HG02763 (cell line): Measurements from ENCODE around the gene MRPL52.
"Not testable (repeated sequence)": the region's sequence is repeated elsewhere in the genome, so short reads cannot be mapped to it uniquely, and the experiment has no call there.

Experiments
- ATAC-seq: cut with Tn5 transposase; IDR thresholded peaks from one replicate; pipeline ENCODE4 v1.9.1; 2021; ENCODE audit warnings: mild to moderate bottlenecking, moderate library complexity; ENCODE audit not compliant: unreplicated experiment

The MRPL52 gene

GRCh38 chr14:22852599-22852939 lies 22.9 kb downstream of the MRPL52 start:
- peak; percentile 26 for ATAC-seq

GRCh38 chr14:22852940-22853767 lies 23.5 kb downstream of the MRPL52 start:
- peak; percentile 54 for ATAC-seq

DNA sequence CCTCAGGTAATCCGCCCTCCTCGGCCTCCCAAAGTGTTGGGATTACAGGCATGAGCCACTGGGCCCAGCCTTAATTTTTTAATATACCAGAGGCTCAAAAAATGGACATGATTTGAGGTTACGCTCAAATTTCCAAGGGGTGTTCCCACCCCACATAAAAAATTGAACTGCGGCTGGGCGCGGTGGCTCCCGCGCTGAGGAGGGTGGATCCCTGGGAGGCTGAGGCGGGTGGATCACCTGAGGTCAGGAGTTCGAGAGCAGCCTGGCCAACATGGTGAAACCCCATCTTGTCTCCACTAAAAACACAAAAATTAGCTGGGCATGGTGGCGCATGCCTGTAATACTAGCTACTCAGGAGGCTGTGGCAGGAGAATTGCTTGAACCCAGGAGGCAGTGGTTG lies 24.6 kb downstream of the MRPL52 start:
- ATAC-seq, result not testable (repeated sequence)

DNA sequence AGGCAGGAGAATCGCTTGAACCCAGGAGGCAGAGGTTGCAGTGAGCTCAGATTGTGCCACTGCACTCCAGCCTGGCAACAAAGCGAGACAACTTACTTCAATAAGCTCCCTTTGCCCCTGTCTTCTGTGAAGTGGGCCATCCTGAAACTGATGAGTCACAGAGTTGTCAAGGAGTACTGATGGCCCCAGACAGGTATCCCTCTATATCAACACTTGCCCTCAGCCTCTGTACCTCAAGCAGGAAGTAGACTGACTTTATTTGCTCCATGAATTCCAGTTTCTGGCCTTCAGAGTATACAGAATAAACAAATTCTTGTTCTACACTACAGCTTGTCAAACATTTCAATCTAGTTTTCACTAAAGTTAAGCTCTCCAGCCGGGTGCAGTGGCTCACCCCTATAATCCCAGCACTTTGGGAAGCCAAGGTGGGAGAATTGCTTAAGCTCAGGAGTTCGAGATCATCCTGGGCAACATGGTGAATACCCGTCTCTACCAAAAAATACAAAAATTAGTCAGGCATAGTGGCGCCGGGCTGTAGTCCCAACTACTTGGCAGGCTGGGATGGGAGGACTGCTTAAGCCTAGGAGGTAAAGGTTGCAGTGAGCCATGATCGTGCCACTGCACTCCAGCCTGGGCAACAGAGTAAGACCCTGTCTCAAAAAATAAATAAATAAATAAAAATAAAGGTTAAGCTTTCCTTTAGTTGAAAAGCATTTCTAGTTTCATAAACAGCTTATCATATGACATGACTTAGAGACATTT lies 25.5 kb downstream of the MRPL52 start:
- ATAC-seq, result no peak

- ATAC-seq, result no peak
Observed at GRCh38 chr14:22856428-22856827, 26.7 kb downstream of the MRPL52 start.

DNA sequence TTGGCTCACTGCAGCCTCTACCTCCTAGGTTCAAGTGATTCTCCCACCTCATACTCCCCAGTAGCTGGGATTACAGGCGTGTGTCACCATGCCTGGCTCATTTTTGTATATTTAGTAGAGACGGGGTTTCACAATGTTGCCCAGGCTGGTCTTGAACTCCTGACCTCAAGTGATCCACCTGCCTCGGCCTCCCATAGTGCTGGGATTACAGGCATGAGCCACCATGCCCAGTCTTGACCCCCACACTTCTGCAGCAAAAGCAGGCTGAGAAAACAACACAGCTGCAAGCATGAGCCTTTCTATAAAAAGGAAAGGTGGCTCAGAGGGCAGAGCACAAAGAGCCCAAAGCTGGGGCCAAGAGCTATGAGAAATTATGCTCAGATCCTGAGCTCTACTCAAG lies 30.7 kb downstream of the MRPL52 start:
- ATAC-seq, result not testable (repeated sequence)

GRCh38 chr14:22861651-22862050 lies 32.0 kb downstream of the MRPL52 start:
- no peak for ATAC-seq

DNA sequence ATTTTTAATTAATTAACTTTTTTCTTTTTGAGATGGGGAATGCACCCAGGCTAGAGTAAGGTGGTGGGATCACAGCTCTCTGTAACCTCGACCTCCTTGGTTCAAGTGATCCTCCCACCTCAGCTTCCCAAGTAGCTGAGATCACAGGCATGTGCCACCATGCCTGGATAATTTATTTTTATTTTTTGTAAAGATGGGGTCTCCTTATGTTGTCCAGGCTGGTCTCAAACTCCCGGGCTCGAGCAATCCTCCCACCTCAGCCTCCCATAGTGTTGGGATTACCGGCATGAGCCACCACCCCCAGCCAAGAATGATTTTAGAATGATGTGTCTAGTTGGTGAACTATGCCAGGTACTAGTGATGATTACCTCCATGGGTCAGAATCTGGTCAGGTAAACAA lies 35.3 kb downstream of the MRPL52 start:
- no peak for ATAC-seq

DNA sequence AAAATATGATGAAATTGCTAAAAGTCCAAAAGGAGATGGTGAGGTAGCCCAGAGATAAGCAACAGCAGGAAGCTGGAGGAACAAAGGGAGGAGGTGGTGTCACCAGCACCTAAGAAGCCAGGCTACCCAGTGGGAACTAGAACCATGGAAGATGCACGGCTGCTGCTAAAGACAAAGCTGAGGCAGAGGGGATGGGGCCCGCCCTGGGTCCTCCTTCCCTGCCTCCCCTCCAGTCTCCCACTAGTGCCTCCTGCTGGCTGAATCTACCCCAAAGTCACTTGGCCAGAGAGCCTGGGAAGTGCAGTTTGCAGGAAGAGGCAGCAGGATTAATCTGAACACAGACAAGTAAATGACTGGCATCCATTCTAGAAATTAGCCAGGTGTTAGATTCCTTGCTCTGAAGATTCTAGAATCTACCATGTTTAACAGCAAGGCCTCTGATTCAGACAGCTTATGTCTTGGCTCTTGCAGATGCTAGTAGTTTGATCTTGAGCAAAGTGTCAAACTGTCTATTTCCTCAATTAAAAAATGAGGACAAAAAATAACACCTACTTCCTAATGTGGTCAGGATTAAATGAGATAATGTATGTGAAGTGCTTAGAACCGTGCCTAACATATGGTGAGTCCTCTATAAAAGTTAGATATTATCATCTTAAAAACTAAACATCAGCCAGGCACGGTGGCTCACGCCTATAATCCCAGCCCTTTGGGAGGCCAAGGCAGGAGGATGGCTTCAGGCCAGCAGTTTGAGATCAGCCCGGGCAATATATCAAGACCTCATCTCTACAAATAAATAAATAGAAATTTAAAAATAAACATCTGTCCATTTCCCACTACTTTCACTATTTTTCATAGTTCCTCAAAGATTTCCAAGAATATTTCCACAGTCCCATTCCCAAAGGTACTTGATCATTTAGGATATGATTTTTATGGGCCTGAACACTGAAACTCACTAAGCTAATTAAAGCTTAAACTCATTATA lies 36.0 kb downstream of the MRPL52 start:
- no peak for ATAC-seq

DNA sequence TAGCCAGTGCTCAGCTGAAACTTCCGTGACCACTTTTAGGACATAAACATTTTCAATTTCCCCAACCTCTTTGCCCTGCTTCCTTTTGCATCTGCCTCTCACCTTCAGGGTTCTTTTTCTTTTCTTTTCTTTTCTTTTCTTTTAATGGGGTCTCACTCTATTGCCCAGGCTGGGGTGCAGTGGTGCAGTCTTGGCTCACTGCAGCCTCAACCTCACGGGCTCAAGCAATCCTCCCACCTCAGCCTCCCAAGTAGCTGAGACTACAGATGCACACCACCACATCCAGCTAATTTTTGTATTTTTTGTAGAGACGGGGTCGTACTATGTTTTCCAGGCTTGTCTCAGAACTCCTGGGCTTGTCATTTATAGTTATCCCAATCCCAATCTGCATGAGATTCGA lies 37.2 kb downstream of the MRPL52 start:
- no peak for ATAC-seq

- peak; percentile 29 for ATAC-seq
Observed at GRCh38 chr14:22870811-22871223, 41.1 kb downstream of the MRPL52 start.

GRCh38 chr14:22871224-22872032 lies 41.7 kb downstream of the MRPL52 start, which contains the start of gene LRP10:
Gene LRP10, plus strand, starts transcription at chr14:22871740. Its CDS starts 564 bp downstream, at chr14:22872304.
- ATAC-seq, result peak; percentile 81

GRCh38 chr14:22872033-22872832 lies 42.5 kb downstream of the MRPL52 start:
- ATAC-seq, result peak; percentile 25

GRCh38 chr14:22872833-22873520 lies 43.3 kb downstream of the MRPL52 start:
- no peak for ATAC-seq

DNA sequence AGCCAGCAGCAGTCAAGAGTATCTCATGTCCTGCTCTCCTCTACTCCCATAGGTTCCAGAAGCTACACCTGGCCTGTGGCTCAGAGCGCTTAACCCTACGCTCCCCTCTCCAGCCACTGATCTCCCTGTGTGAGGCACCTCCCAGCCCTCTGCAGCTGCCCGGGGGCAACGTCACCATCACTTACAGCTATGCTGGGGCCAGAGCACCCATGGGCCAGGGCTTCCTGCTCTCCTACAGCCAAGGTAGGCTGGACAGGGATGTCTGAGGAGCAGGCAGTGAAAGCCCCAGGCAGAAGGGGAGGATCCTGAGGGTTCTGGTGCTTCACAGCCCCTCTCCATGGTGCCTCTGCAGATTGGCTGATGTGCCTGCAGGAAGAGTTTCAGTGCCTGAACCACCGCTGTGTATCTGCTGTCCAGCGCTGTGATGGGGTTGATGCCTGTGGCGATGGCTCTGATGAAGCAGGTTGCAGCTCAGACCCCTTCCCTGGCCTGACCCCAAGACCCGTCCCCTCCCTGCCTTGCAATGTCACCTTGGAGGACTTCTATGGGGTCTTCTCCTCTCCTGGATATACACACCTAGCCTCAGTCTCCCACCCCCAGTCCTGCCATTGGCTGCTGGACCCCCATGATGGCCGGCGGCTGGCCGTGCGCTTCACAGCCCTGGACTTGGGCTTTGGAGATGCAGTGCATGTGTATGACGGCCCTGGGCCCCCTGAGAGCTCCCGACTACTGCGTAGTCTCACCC lies 45.5 kb downstream of the MRPL52 start:
- no peak for ATAC-seq

DNA sequence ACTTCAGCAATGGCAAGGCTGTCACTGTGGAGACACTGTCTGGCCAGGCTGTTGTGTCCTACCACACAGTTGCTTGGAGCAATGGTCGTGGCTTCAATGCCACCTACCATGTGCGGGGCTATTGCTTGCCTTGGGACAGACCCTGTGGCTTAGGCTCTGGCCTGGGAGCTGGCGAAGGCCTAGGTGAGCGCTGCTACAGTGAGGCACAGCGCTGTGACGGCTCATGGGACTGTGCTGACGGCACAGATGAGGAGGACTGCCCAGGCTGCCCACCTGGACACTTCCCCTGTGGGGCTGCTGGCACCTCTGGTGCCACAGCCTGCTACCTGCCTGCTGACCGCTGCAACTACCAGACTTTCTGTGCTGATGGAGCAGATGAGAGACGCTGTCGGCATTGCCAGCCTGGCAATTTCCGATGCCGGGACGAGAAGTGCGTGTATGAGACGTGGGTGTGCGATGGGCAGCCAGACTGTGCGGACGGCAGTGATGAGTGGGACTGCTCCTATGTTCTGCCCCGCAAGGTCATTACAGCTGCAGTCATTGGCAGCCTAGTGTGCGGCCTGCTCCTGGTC lies 46.1 kb downstream of the MRPL52 start:
- no peak for ATAC-seq

GRCh38 chr14:22877000-22877501 lies 47.4 kb downstream of the MRPL52 start:
- no peak for ATAC-seq
